Esophagus muscularis mucosa (tissue), 4 donors: Measurements from ENCODE around the gene PURA. TPM values are rescaled to one million over a fixed set of nuclear protein-coding genes. Genes with fewer than 3 reads are reported as not detected.

Experiments
- DNase-seq: peaks from one replicate; pipeline ENCODE4 v3.0.0-alpha.2; 2017; ENCODE audit errors: extremely low spot score
- H3K27ac ChIP-seq, 4 donors: fragments of 200-600 bp; sonication (generic); replicated peaks in 1 of 4; 1 replicate in 3 of 4; 2 replicates in 1 of 4; pipeline ENCODE4 v1.5.1; 2016 to 2019; ENCODE audit warnings: mild to moderate bottlenecking in 1 of 4
- H3K27me3 ChIP-seq, 4 donors: fragments of 200-600 bp; sonication (generic); one replicate each; pipeline versions ENCODE4 v1.5.1 to v1.6.0; 2016 to 2019
- H3K36me3 ChIP-seq, 4 donors: fragments of 200-600 bp; sonication (generic); one replicate each; pipeline ENCODE4 v1.5.1; 2016 to 2019
- H3K4me1 ChIP-seq, 4 donors: fragments of 200-600 bp; sonication (generic); one replicate each; pipeline ENCODE4 v1.5.1; 2016 to 2019
- H3K4me3 ChIP-seq, 4 donors: fragments of 200-600 bp; sonication (generic); 1 replicate in 2 of 4; 2 replicates in 2 of 4; pipeline ENCODE4 v1.5.1; 2016 to 2019; ENCODE audit warnings: mild to moderate bottlenecking in 4 of 4, moderate library complexity in 1 of 4
- H3K9me3 ChIP-seq, 4 donors: fragments of 200-600 bp; sonication (generic); 1 replicate in 3 of 4; 2 replicates in 1 of 4; pipeline ENCODE4 v1.5.1; 2016 to 2019
- EP300 ChIP-seq: sonication (generic); formaldehyde crosslinking; IDR thresholded peaks from one replicate; pipeline ENCODE4 v1.6.1; 2017; ENCODE audit warnings: antibody characterized with exemption
- POLR2A ChIP-seq: fragments of 450-650 bp; IDR thresholded peaks from one replicate; pipeline ENCODE4 v1.6.1; 2017; ENCODE audit warnings: antibody characterized with exemption, moderate library complexity, mild to moderate bottlenecking, low read depth
- POLR2AphosphoS5 ChIP-seq, 2 donors: sonication (generic); formaldehyde crosslinking; IDR thresholded peaks; one replicate each; pipeline ENCODE4 v1.6.1; 2017; ENCODE audit warnings: antibody characterized with exemption in 2 of 2
- WGBS: methylation state at CpG from one replicate; pipeline ENCODE4 v1.1.5; 2018; 5-methylcytosine and 5-hydroxymethylcytosine counted together
- intact Hi-C: fragments of 100-400 bp; cut with DNase I; formaldehyde crosslinking; loops from one replicate; pipeline ENCODE4 v1.15.1; 2023
- total RNA-seq, 4 donors: library from RNA; depleted of rRNA; stranded (reverse); fragments of >200 nt; gene quantifications; one replicate each; pipeline versions ENCODE4 v1.1.0 to v1.2.1, GENCODE V29; 2016
- TF ChIP-seq, protein P1 (sequence below), 3 experiments: fragments of 200-600 bp in 2 of 3; fragments of 450-650 bp in 1 of 3; sonication (generic) in 2 of 3; IDR thresholded peaks; one replicate each; pipeline ENCODE4 v1.5.1; 2017 to 2019; ENCODE audit warnings: antibody characterized with exemption in 3 of 3, mild to moderate bottlenecking in 2 of 3, moderate library complexity in 1 of 3

The PURA gene
- total RNA-seq, 4 donors from 2014 or later, result 31.8 to 46.5 (median 43.5) TPM

- Histone ChIP-seq H3K27me3 (no peaks in the 10 kb centered on the region), H3K9me3 (peaks cover 0 to 20% (median 8%) of the 10 kb centered on the region in 4 donors), H3K27ac (no peak overlapping the region), H3K36me3 (no peaks in the 10 kb centered on the region), H3K4me3 (no peak overlapping the region), H3K4me1 (no peaks in the 10 kb centered on the region)
- WGBS, result 45% methylated on average over 1 of the region's 1 CpG
- DNase-seq, result no peak
- TF ChIP-seq, protein P1, sequence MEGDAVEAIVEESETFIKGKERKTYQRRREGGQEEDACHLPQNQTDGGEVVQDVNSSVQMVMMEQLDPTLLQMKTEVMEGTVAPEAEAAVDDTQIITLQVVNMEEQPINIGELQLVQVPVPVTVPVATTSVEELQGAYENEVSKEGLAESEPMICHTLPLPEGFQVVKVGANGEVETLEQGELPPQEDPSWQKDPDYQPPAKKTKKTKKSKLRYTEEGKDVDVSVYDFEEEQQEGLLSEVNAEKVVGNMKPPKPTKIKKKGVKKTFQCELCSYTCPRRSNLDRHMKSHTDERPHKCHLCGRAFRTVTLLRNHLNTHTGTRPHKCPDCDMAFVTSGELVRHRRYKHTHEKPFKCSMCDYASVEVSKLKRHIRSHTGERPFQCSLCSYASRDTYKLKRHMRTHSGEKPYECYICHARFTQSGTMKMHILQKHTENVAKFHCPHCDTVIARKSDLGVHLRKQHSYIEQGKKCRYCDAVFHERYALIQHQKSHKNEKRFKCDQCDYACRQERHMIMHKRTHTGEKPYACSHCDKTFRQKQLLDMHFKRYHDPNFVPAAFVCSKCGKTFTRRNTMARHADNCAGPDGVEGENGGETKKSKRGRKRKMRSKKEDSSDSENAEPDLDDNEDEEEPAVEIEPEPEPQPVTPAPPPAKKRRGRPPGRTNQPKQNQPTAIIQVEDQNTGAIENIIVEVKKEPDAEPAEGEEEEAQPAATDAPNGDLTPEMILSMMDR (IDR thresholded peaks at IDR 0.05), result no peak
- no peak for TF ChIP-seq POLR2AphosphoS5 (IDR thresholded peaks at IDR 0.05)
- no peak for TF ChIP-seq EP300
- TF ChIP-seq POLR2A, result no peak
- intact Hi-C loops, result no loop called here
These were observed 20.7 kb upstream of the PURA start for GRCh38 chr5:140093179-140093578.

DNA sequence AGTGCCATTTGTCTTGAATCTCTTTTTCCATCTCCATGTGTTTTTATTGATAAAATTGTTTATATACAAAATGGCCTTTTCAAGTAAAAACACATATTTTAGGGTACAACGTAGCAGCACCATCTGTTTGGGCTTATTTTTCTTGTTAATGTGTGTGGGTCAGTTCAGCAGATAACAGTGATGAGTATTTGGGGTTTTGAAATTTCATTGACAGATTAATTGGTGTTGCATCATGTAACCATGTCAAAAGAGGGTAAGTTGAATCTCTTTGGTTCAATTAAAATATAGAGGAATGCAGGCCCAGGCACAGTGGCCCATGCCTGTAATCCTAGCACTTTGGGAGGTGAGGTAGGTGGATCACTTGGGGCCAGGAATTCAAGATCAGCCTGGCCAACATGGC, 20.0 kb upstream of the PURA start:
- H3K4me3 ChIP-seq, result no peak overlapping the region
- no peak for DNase-seq
- WGBS, result 74% methylated on average over 1 of the region's 1 CpG
- H3K27me3 ChIP-seq, result no peaks in the 10 kb centered on the region
- H3K9me3 ChIP-seq, result peaks cover 0 to 20% (median 8%) of the 10 kb centered on the region in 4 donors
- TF ChIP-seq, protein P1 (IDR thresholded peaks at IDR 0.05), result no peak
- TF ChIP-seq POLR2A (no peak), EP300 (no peak), POLR2AphosphoS5 (IDR thresholded peaks at IDR 0.05) (no peak)
- H3K27ac ChIP-seq, result no peak overlapping the region
- H3K36me3 ChIP-seq, result no peaks in the 10 kb centered on the region
- intact Hi-C loops, result no loop called here
- H3K4me1 ChIP-seq, result no peaks in the 10 kb centered on the region

- Histone ChIP-seq H3K4me3 (no peak overlapping the region), H3K9me3 (peaks cover 0 to 14% (median 5%) of the 10 kb centered on the region in 4 donors), H3K36me3 (no peaks in the 10 kb centered on the region), H3K27me3 (no peaks in the 10 kb centered on the region), H3K27ac (no peak overlapping the region), H3K4me1 (no peaks in the 10 kb centered on the region)
- intact Hi-C loops, result no loop called here
- no peak for DNase-seq
- TF ChIP-seq POLR2A (no peak), EP300 (no peak), POLR2AphosphoS5 (IDR thresholded peaks at IDR 0.05) (no peak)
- TF ChIP-seq, protein P1 (IDR thresholded peaks at IDR 0.05), result no peak
These were observed 19.0 kb upstream of the PURA start for GRCh38 chr5:140094889-140095288.

GRCh38 chr5:140101179-140101578, 12.7 kb upstream of the PURA start:
- 94% methylated on average over 1 of the region's 1 CpG for WGBS
- intact Hi-C loops, result no loop called here

More at GRCh38 chr5:140101179-140101578, 12.7 kb upstream of the PURA start:
- H3K9me3 ChIP-seq, result no peaks in the 10 kb centered on the region
- H3K4me1 ChIP-seq, result peaks cover 0 to 7% (median 5%) of the 10 kb centered on the region in 4 donors
- H3K4me3 ChIP-seq, result no peak overlapping the region
- TF ChIP-seq POLR2A (no peak), EP300 (no peak), POLR2AphosphoS5 (IDR thresholded peaks at IDR 0.05) (no peak)
- TF ChIP-seq, protein P1 (IDR thresholded peaks at IDR 0.05), result no peak
- H3K27ac ChIP-seq, result no peak overlapping the region
- H3K36me3 ChIP-seq, result no peaks in the 10 kb centered on the region
- no peaks in the 10 kb centered on the region for H3K27me3 ChIP-seq
- DNase-seq, result no peak
